IMR-90 (cell line): ENCODE results near the gene PRAMEF7. TPM values are rescaled to one million over a fixed set of nuclear protein-coding genes. Genes with fewer than 3 reads are reported as not detected.
"Not testable (repeated sequence)": the region's sequence is repeated elsewhere in the genome, so short reads cannot be mapped to it uniquely, and the experiment has no call there.

Source experiments
- ATAC-seq: fragments of 200-7000 bp; cut with Tn5 transposase; 2 replicates; pipeline ENCODE4 v1.9.1; 2020; ENCODE audit warnings: low read depth, mild to moderate bottlenecking, moderate library complexity
- BruUV-seq: library from RNA; stranded (reverse); fragments of 400-500 nt; replicated peaks from 2 replicates; lab custom pipeline; 2021; lab: Mats Ljungman, UMichigan
- CTCF ChIA-PET: fragments of 300-600 bp; formaldehyde crosslinking; extraction: SDS; loops from one replicate; lab custom pipeline; 2021; ENCODE audit warnings: antibody characterized with exemption; lab: Yijun Ruan, JAX
- POLR2A ChIA-PET: fragments of 300-600 bp; sonication (Branson Sonifier 250); formaldehyde crosslinking; loops from one replicate; lab custom pipeline; 2022; ENCODE audit warnings: antibody characterized with exemption; ENCODE audit not compliant: unreplicated experiment; lab: Charles Lee
- DNase-seq: peaks from one replicate; pipeline ENCODE4 v3.0.0; 2013
- H2AFZ ChIP-seq: replicated peaks from 2 replicates; pipeline ENCODE3; 2013; ENCODE audit warnings: low read length, mild to moderate bottlenecking; ENCODE audit not compliant: poor library complexity
- H2AK5ac ChIP-seq: 2 replicates; pipeline ENCODE4 v1.6.1; 2013; ENCODE audit warnings: low read depth, low read length, inconsistent platforms
- H2AK9ac ChIP-seq: replicated peaks from 2 replicates; pipeline ENCODE3; 2013; ENCODE audit warnings: mild to moderate bottlenecking, low read depth, low read length, moderate library complexity; ENCODE audit not compliant: poor library complexity
- H2BK120ac ChIP-seq: 2 replicates; pipeline ENCODE4 v1.6.1; 2013; ENCODE audit warnings: low read depth, low read length, inconsistent platforms
- H2BK15ac ChIP-seq: 3 replicates; pipeline ENCODE4 v1.6.1; 2013; ENCODE audit warnings: low read depth, low read length, inconsistent platforms
- H2BK20ac ChIP-seq: 2 replicates; pipeline ENCODE4 v1.6.1; 2013; ENCODE audit warnings: low read depth, mild to moderate bottlenecking, inconsistent platforms, low read length, moderate library complexity
- H2BK5ac ChIP-seq: 2 replicates; pipeline ENCODE4 v1.6.1; 2013; ENCODE audit warnings: mild to moderate bottlenecking, low read depth, low read length, inconsistent platforms; ENCODE audit not compliant: poor library complexity, severe bottlenecking
- H3K14ac ChIP-seq: replicated peaks from 2 replicates; pipeline ENCODE4 v1.6.1; 2013; ENCODE audit warnings: low read depth, low read length, inconsistent platforms
- H3K18ac ChIP-seq: 2 replicates; pipeline ENCODE4 v1.6.1; 2013; ENCODE audit warnings: low read depth, low read length, control low read depth
- H3K23ac ChIP-seq: 2 replicates; pipeline ENCODE4 v1.6.1; 2013; ENCODE audit warnings: low read depth, low read length, inconsistent platforms
- H3K27ac ChIP-seq: 2 replicates; pipeline ENCODE4 v1.5.1; 2013; ENCODE audit warnings: mild to moderate bottlenecking, control low read depth, low read length; ENCODE audit not compliant: insufficient read depth
- H3K27me3 ChIP-seq: 2 replicates; pipeline ENCODE4 v1.6.1; 2013; ENCODE audit warnings: low read length; ENCODE audit not compliant: control insufficient read depth, insufficient read depth
- H3K36me3 ChIP-seq: 2 replicates; pipeline ENCODE4 v1.6.1; 2013; ENCODE audit warnings: low read length, mixed read lengths; ENCODE audit not compliant: control insufficient read depth, insufficient read depth
- H3K4ac ChIP-seq: 2 replicates; pipeline ENCODE4 v1.6.1; 2013; ENCODE audit warnings: low read depth, low read length, inconsistent platforms
- H3K4me1 ChIP-seq: 2 replicates; pipeline ENCODE4 v1.6.1; 2013; ENCODE audit warnings: low read length, mixed read lengths; ENCODE audit not compliant: control insufficient read depth, insufficient read depth
- H3K4me2 ChIP-seq: 2 replicates; pipeline ENCODE4 v1.6.1; 2013; ENCODE audit warnings: low read depth, mild to moderate bottlenecking, control low read depth, low read length, moderate library complexity
- H3K4me3 ChIP-seq: 2 replicates; pipeline ENCODE4 v1.5.1; 2013; ENCODE audit warnings: low read depth, mild to moderate bottlenecking, control low read depth, low read length, moderate library complexity; ENCODE audit not compliant: insufficient read depth
- H3K56ac ChIP-seq: 2 replicates; pipeline ENCODE4 v1.6.1; 2013; ENCODE audit warnings: low read length, inconsistent platforms; ENCODE audit not compliant: insufficient read depth; ENCODE audit errors: extremely low read depth
- H3K79me1 ChIP-seq, 2 experiments: 2 replicates each; pipeline ENCODE4 v1.6.1; 2013; ENCODE audit warnings: low read length in 2 of 2, inconsistent platforms in 1 of 2, low read depth in 1 of 2
- H3K9ac ChIP-seq: 2 replicates; pipeline ENCODE4 v1.6.1; 2013; ENCODE audit warnings: low read depth, low read length, control low read depth
- H3K9me1 ChIP-seq: 2 replicates; pipeline ENCODE4 v1.6.1; 2013; ENCODE audit warnings: low read length, inconsistent platforms; ENCODE audit not compliant: insufficient read depth
- H3K9me3 ChIP-seq: 2 replicates; pipeline ENCODE4 v1.6.1; 2013; ENCODE audit warnings: low read length; ENCODE audit not compliant: control insufficient read depth, insufficient read depth
- H4K20me1 ChIP-seq: 2 replicates; pipeline ENCODE4 v1.6.1; 2013; ENCODE audit warnings: low read length, inconsistent platforms; ENCODE audit not compliant: insufficient read depth
- H4K5ac ChIP-seq: 2 replicates; pipeline ENCODE4 v1.6.1; 2013; ENCODE audit warnings: mild to moderate bottlenecking, low read depth, low read length, control low read depth
- H4K8ac ChIP-seq, 2 experiments: 2 replicates each; pipeline ENCODE4 v1.6.1; 2013; ENCODE audit warnings: low read depth in 2 of 2, low read length in 2 of 2, control low read depth in 1 of 2, inconsistent platforms in 1 of 2
- H4K91ac ChIP-seq: 2 replicates; pipeline ENCODE4 v1.6.1; 2013; ENCODE audit warnings: low read depth, low read length, inconsistent platforms; ENCODE audit not compliant: insufficient read depth
- WGBS, 2 experiments: methylation state at CpG; one replicate each; pipeline versions ENCODE4 v1.1.5 to v1.1.7; 2013; ENCODE audit warnings: missing lambda C conversion rate in 2 of 2; ENCODE audit not compliant: insufficient read length in 1 of 2; ENCODE audit errors: extremely low coverage in 2 of 2; 5-methylcytosine and 5-hydroxymethylcytosine counted together
- dilution Hi-C: fragments of 300-500 bp; cut with HindIII; formaldehyde crosslinking; loops from one replicate; pipeline ENCODE4 v1.14.3; 2018; ENCODE audit warnings: low sequenced_read_pairs; ENCODE audit not compliant: unreplicated experiment
- in situ Hi-C: fragments of 300-500 bp; cut with MboI; formaldehyde crosslinking; loops from 3 replicates; pipeline ENCODE4 v1.14.3; 2019; ENCODE audit warnings: low sequenced_read_pairs, inconsistent platforms, mixed read lengths
- intact Hi-C: fragments of 100-400 bp; cut with micrococcal nuclease; formaldehyde crosslinking; loops from 2 replicates; pipeline ENCODE4 v1.10.0; 2022
- microRNA-seq, 2 experiments: library from miRNA; stranded (forward) in 1 of 2; unstranded in 1 of 2; fragments of 10-50 nt in 1 of 2; fragments of <30 nt in 1 of 2; gene quantifications in 1 of 2; microRNA quantifications in 1 of 2; one replicate each; pipeline versions ENCODE3 to v1.1.0; 2013 to 2020; ENCODE audit not compliant: insufficient read depth in 1 of 2, insufficient read length in 1 of 2, unreplicated experiment in 1 of 2
- polyA plus RNA-seq, 3 experiments: library from polyadenylated mRNA; depleted of rRNA; stranded (reverse); fragments of >200 nt; gene quantifications; 2 replicates each; pipeline ENCODE4 v1.2.3, GENCODE V29; 2012; ENCODE audit warnings: low replicate concordance in 1 of 3
- small RNA-seq, 5 experiments: library from RNA; depleted of rRNA; stranded (forward); fragments of <200 nt; gene quantifications; one replicate each; pipeline ENCODE3, GENCODE V24; 2012
- total RNA-seq: library from RNA; depleted of rRNA; stranded (reverse); fragments of >200 nt; gene quantifications from 2 replicates; pipeline ENCODE4 v1.2.3, GENCODE V29; 2012; rRNA removed

The PRAMEF7 gene
- total and polyA plus RNA-seq, 2 of the 4 experiments (the other 2 are of a cell fraction): not detected

DNA sequence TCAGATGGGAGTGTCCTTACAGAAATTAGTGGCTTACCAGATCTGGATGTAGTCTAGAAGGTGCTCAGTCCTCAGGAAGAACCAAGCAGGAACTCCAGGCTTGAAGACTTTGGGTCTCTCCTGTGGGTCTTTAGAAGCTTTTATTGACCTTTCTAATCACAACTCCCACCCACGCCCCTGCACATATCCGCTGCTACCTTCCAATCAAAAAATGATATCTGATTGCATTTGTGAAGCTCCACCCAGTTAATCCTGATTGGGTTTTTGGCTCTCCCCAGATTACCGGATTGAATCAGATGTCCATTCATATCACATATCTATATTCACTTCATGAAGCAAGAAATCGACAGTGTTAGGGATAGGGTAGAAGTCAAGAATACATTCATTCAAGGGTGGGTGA, 31.1 kb downstream of the PRAMEF7 start, which contains the start of gene PRAMEF6:
Gene PRAMEF6, minus strand, starts transcription at position 101 of the 400 bp plus-strand sequence. CDS start 5,062 bp downstream, outside the sequence.
- H4K20me1 ChIP-seq, H3K4me3 ChIP-seq, H3K23ac ChIP-seq, CTCF ChIA-PET, H3K4me1 ChIP-seq, H2BK120ac ChIP-seq, H3K36me3 ChIP-seq, H3K27me3 ChIP-seq, H3K56ac ChIP-seq, H2AFZ ChIP-seq, H4K91ac ChIP-seq, H3K14ac ChIP-seq, BruUV-seq, H4K8ac ChIP-seq, H3K9me3 ChIP-seq, H3K18ac ChIP-seq, H2BK20ac ChIP-seq, in situ Hi-C loops, H3K9me1 ChIP-seq, H4K5ac ChIP-seq, H3K4me2 ChIP-seq, H3K4ac ChIP-seq, POLR2A ChIA-PET, H2BK5ac ChIP-seq, intact Hi-C loops, H3K79me1 ChIP-seq, dilution Hi-C loops, H2BK15ac ChIP-seq, H2AK5ac ChIP-seq, H2AK9ac ChIP-seq, H3K9ac ChIP-seq, H3K27ac ChIP-seq, DNase-seq, ATAC-seq: not testable (repeated sequence)
- WGBS, 2 experiments: no CpG with 5 or more reads among the region's 4 CpGs

Small RNAs within 50 kb of the gene (microRNA-seq; reads per million reads assigned to microRNA genes)
- gene RNU6-1072P (ENCODE audit: insufficient read depth, insufficient read length): not detected

Small RNAs within 50 kb of the gene (small RNA-seq; reads per million reads assigned to genes)
- gene RNU6-1072P: 0 reads per million in 5 experiments

Other genes starting within 250 kb of the PRAMEF7 start
- not detected in 2 replicates for gene AADACL3, start 200.5 kb upstream of the PRAMEF7 start, total RNA-seq
- not detected in 2 replicates for gene AADACL3, start 200.5 kb upstream of the PRAMEF7 start, polyA plus RNA-seq (2012; rRNA removed)
- not detected in 2 replicates for gene CFAP107, start 170.4 kb upstream of the PRAMEF7 start, total RNA-seq
- not detected in 2 replicates for gene CFAP107, start 170.4 kb upstream of the PRAMEF7 start, polyA plus RNA-seq (2012; rRNA removed)
- not detected in 2 replicates for gene PRAMEF12, start 142.9 kb upstream of the PRAMEF7 start, total RNA-seq
- not detected in 2 replicates for gene PRAMEF12, start 142.9 kb upstream of the PRAMEF7 start, polyA plus RNA-seq (2012; rRNA removed)
- gene PRAMEF1, start 125.2 kb upstream of the PRAMEF7 start, total RNA-seq: not detected in 2 replicates
- not detected in 2 replicates for gene PRAMEF1, start 125.2 kb upstream of the PRAMEF7 start, polyA plus RNA-seq (2012; rRNA removed)
- not detected in 2 replicates for gene PRAMEF11, start 85.2 kb upstream of the PRAMEF7 start, total RNA-seq
- gene PRAMEF11, start 85.2 kb upstream of the PRAMEF7 start, polyA plus RNA-seq (2012; rRNA removed): not detected in 2 replicates
- gene HNRNPCL1, start 67.9 kb upstream of the PRAMEF7 start, total RNA-seq: not detected in 2 replicates
- not detected in 2 replicates for gene HNRNPCL1, start 67.9 kb upstream of the PRAMEF7 start, polyA plus RNA-seq (2012; rRNA removed)
- gene PRAMEF2, start 59.5 kb upstream of the PRAMEF7 start, total RNA-seq: not detected in 2 replicates
- gene PRAMEF2, start 59.5 kb upstream of the PRAMEF7 start, polyA plus RNA-seq (2012; rRNA removed): not detected in 2 replicates
- gene PRAMEF4, start 30.4 kb upstream of the PRAMEF7 start, total RNA-seq: not detected in 2 replicates
- not detected in 2 replicates for gene PRAMEF4, start 30.4 kb upstream of the PRAMEF7 start, polyA plus RNA-seq (2012; rRNA removed)
- gene PRAMEF10, start 18.3 kb upstream of the PRAMEF7 start, total RNA-seq: not detected in 2 replicates
- not detected in 2 replicates for gene PRAMEF10, start 18.3 kb upstream of the PRAMEF7 start, polyA plus RNA-seq (2012; rRNA removed)
- gene PRAMEF6, start 31.0 kb downstream of the PRAMEF7 start, total RNA-seq: not detected in 2 replicates
- gene PRAMEF6, start 31.0 kb downstream of the PRAMEF7 start, polyA plus RNA-seq (2012; rRNA removed): not detected in 2 replicates
- not detected in 2 replicates for gene PRAMEF27, start 140.0 kb downstream of the PRAMEF7 start, total RNA-seq
- not detected in 2 replicates for gene PRAMEF27, start 140.0 kb downstream of the PRAMEF7 start, polyA plus RNA-seq (2012; rRNA removed)
- not detected in 2 replicates for gene HNRNPCL3, start 144.2 kb downstream of the PRAMEF7 start, total RNA-seq
- gene HNRNPCL3, start 144.2 kb downstream of the PRAMEF7 start, polyA plus RNA-seq (2012; rRNA removed): not detected in 2 replicates
- gene PRAMEF25, start 154.2 kb downstream of the PRAMEF7 start, total RNA-seq: not detected in 2 replicates
- not detected in 2 replicates for gene PRAMEF25, start 154.2 kb downstream of the PRAMEF7 start, polyA plus RNA-seq (2012; rRNA removed)
- not detected in 2 replicates for gene HNRNPCL2, start 200.2 kb downstream of the PRAMEF7 start, total RNA-seq
- not detected in 2 replicates for gene HNRNPCL2, start 200.2 kb downstream of the PRAMEF7 start, polyA plus RNA-seq (2012; rRNA removed)
- gene PRAMEF26, start 239.4 kb downstream of the PRAMEF7 start, total RNA-seq: not detected in 2 replicates
- gene PRAMEF26, start 239.4 kb downstream of the PRAMEF7 start, polyA plus RNA-seq (2012; rRNA removed): not detected in 2 replicates
- not detected in 2 replicates for gene HNRNPCL4, start 249.0 kb downstream of the PRAMEF7 start, total RNA-seq
- gene HNRNPCL4, start 249.0 kb downstream of the PRAMEF7 start, polyA plus RNA-seq (2012; rRNA removed): not detected in 2 replicates